Tibial nerve (tissue), 4 donors: ENCODE measurements around the gene MLYCD. TPM values are rescaled to one million over a fixed set of nuclear protein-coding genes. Genes with fewer than 3 reads are reported as not detected.

Source experiments
- DNase-seq, 2 donors: peaks; one replicate each; pipeline ENCODE4 v3.0.0-alpha.2; 2019; ENCODE audit warnings: low spot score in 2 of 2
- H3K27ac ChIP-seq, 4 donors: fragments of 200-600 bp; sonication (generic) in 3 of 4; one replicate each; pipeline ENCODE4 v1.5.1; 2017 to 2019; ENCODE audit warnings: mild to moderate bottlenecking in 1 of 4
- H3K27me3 ChIP-seq, 2 donors: fragments of 200-600 bp; sonication (generic) in 1 of 2; one replicate each; pipeline versions ENCODE4 v1.5.1 to v1.6.0; 2017 to 2019
- H3K36me3 ChIP-seq, 3 donors: fragments of 200-600 bp; sonication (generic); one replicate each; pipeline ENCODE4 v1.5.1; 2018 to 2019
- H3K4me1 ChIP-seq, 4 donors: fragments of 200-600 bp; sonication (generic) in 3 of 4; one replicate each; pipeline ENCODE4 v1.5.1; 2017 to 2019
- H3K4me3 ChIP-seq, 4 donors: fragments of 200-600 bp; sonication (generic) in 3 of 4; one replicate each; pipeline ENCODE4 v1.5.1; 2017 to 2019; ENCODE audit warnings: mild to moderate bottlenecking in 1 of 4, moderate library complexity in 1 of 4
- H3K9me3 ChIP-seq, 4 donors: fragments of 200-600 bp; sonication (generic) in 3 of 4; one replicate each; pipeline ENCODE4 v1.5.1; 2017 to 2019
- EP300 ChIP-seq, 2 donors: sonication (generic); formaldehyde crosslinking; IDR thresholded peaks; one replicate each; pipeline ENCODE4 v1.6.1; 2017; ENCODE audit warnings: antibody characterized with exemption in 2 of 2, mild to moderate bottlenecking in 1 of 2
- POLR2A ChIP-seq, 2 donors: fragments of 450-650 bp; IDR thresholded peaks; one replicate each; pipeline ENCODE4 v1.6.1; 2017; ENCODE audit warnings: antibody characterized with exemption in 2 of 2, mild to moderate bottlenecking in 2 of 2, moderate library complexity in 2 of 2
- WGBS, 2 donors: methylation state at CpG; one replicate each; pipeline ENCODE4 v1.1.5; 2018; 5-methylcytosine and 5-hydroxymethylcytosine counted together
- total RNA-seq, 4 donors: library from RNA; depleted of rRNA; stranded (reverse); fragments of >200 nt; gene quantifications; one replicate each; pipeline ENCODE4 v1.1.0, GENCODE V29; 2016
- TF ChIP-seq, protein P1 (sequence below), 5 experiments: fragments of 200-600 bp in 3 of 5; fragments of 450-650 bp in 2 of 5; sonication (generic) in 3 of 5; IDR thresholded peaks; one replicate each; pipeline ENCODE4 v1.5.1; 2016 to 2019; ENCODE audit warnings: antibody characterized with exemption in 5 of 5, mild to moderate bottlenecking in 3 of 5, moderate library complexity in 2 of 5

Gene MLYCD
- total RNA-seq, 4 donors from 2014 or later = 19.0 to 26.7 (median 23.0) TPM

DNA sequence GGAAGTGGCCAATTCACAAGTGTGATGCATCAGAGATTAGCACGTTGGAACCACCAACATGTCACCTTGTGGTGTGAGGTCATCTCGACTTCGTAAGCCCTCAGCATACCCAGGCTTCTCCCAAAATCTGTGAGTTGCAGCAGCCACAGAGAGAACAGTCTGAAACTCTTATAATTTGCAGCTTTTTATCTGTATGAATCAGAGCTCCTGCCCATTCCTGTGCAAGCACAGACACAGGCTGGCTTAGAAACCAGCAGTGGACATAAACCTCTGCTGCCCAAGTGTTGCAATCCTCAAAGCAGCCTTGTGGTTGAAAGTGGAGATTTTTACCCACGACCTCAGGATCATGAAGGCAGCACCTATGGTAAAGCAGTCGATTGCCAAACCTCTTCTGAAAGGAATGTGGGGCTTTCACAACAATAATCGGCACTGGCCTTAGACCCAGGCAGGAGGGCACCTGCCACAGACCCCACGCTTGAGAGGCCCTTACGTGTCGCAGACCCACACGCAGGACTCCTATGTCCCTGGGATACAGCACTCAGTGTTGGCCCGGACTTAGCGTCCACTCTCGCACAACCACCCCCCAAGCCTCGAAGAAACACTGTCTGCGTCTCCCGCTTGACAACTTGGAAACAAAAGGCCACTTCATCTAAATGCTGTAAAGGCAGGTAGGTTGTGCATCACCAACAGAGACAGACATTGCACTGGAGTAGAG is 29.6 kb downstream of the MLYCD start:
- no peak overlapping the region for H3K4me3 ChIP-seq
- peaks cover 0 to 9% (median 3%) of the 10 kb centered on the region in 4 donors for H3K4me1 ChIP-seq
- no peak for DNase-seq
- H3K27ac ChIP-seq = no peak overlapping the region
- H3K9me3 ChIP-seq = no peaks in the 10 kb centered on the region
- H3K36me3 ChIP-seq = peaks cover 0 to 59% (median 0%) of the 10 kb centered on the region in 3 donors
- no peaks in the 10 kb centered on the region for H3K27me3 ChIP-seq
- 82 to 85% methylated on average over 15 to 16 of the region's 16 CpGs for WGBS, 2 donors
- TF ChIP-seq POLR2A (IDR thresholded peaks at IDR 0.05) = no peak
- TF ChIP-seq, protein P1, sequence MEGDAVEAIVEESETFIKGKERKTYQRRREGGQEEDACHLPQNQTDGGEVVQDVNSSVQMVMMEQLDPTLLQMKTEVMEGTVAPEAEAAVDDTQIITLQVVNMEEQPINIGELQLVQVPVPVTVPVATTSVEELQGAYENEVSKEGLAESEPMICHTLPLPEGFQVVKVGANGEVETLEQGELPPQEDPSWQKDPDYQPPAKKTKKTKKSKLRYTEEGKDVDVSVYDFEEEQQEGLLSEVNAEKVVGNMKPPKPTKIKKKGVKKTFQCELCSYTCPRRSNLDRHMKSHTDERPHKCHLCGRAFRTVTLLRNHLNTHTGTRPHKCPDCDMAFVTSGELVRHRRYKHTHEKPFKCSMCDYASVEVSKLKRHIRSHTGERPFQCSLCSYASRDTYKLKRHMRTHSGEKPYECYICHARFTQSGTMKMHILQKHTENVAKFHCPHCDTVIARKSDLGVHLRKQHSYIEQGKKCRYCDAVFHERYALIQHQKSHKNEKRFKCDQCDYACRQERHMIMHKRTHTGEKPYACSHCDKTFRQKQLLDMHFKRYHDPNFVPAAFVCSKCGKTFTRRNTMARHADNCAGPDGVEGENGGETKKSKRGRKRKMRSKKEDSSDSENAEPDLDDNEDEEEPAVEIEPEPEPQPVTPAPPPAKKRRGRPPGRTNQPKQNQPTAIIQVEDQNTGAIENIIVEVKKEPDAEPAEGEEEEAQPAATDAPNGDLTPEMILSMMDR (IDR thresholded peaks at IDR 0.05) = no peak
- no peak for TF ChIP-seq EP300 (IDR thresholded peaks at IDR 0.05)

DNA sequence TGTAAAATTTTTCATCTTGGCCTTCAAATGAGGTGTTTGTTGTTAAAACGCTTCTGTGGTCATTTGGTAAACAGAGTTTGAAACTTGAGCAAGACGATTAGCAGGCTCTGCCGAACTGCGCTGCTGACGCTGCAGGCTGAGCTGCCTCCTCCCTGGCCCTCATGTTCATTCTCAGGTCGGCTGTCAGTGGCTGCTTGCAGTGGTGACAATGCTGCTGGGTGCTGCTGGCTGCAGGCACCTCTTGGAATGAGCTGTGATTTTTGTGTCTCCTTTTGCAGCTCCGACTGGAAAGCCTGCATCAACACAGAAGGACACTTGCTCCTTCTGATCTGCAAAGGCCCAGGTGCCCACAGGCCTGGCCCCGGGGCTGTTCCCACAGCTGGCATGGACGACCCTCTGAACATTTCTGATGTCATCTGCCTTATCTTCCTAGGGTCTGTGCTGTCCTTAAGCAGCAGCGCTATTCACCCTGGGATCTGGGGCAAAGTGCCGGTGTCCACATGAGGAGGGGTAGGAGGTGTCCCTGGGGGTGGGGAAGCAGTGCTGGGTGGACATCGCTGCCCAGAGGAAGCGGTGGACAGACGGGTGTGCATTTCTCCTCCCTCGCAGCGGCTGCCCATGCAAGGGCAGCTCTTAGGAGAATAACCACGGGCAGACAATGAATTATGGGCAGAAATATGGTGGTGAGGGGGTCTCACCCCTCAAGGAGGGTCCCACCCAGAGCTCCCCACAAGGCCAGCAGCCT is 31.1 kb downstream of the MLYCD start:
- WGBS, 2 donors = 74 to 79% methylated on average over 17 of the region's 17 CpGs
- Histone ChIP-seq H3K36me3 (peaks cover 0 to 49% (median 0%) of the 10 kb centered on the region in 3 donors), H3K27ac (no peak overlapping the region), H3K9me3 (no peaks in the 10 kb centered on the region), H3K4me3 (no peak overlapping the region), H3K27me3 (no peaks in the 10 kb centered on the region), H3K4me1 (peaks cover 0 to 9% (median 3%) of the 10 kb centered on the region in 4 donors)
- DNase-seq = no peak
- TF ChIP-seq, protein P1 (IDR thresholded peaks at IDR 0.05) = no peak
- TF ChIP-seq EP300 (IDR thresholded peaks at IDR 0.05) (no peak), POLR2A (IDR thresholded peaks at IDR 0.05) (no peak)

DNA sequence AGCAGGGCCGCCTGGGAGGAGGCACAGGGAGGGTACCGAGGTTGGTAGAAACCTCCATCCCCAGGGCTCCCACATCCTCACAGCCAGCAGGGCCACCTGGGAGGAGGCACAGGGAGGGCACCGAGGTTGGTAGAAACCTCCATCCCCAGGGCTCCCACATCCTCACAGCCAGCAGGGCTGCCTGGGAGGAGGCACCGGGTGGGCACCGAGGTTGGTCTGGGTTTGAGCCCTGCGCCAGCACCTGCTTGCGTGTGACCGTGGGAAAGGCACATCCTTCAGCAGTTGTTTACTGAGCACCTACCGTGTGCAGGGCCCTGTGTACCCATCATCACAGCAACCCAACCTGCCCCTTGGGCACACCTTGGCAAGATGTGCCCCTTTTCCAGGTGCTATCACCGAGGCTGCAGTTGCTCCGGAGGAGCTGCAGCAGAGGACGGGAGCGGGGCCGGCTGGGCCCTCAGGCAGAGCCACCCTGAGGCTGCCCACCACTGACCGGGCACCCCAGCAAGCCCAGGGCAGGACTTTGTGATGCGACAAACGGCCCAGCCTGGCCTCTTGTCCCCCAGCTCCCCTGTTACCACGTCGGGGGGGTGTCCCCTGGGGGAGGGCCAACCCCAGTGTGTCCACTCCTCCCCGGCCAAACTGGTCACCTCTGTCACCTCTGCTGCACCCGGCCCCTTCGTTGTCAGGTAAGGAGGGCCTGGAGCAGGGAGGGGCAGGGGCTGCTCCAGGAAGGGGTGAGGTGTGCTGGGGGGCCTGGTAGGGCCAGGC is 32.0 kb downstream of the MLYCD start:
- Histone ChIP-seq H3K4me1 (peaks cover 0 to 9% (median 3%) of the 10 kb centered on the region in 4 donors), H3K27ac (no peak overlapping the region), H3K36me3 (peaks cover 0 to 43% (median 0%) of the 10 kb centered on the region in 3 donors), H3K4me3 (no peak overlapping the region), H3K9me3 (no peaks in the 10 kb centered on the region), H3K27me3 (no peaks in the 10 kb centered on the region)
- no peak for DNase-seq
- TF ChIP-seq, protein P1 (IDR thresholded peaks at IDR 0.05) = no peak
- TF ChIP-seq EP300 (IDR thresholded peaks at IDR 0.05) = no peak
- TF ChIP-seq POLR2A (IDR thresholded peaks at IDR 0.05) = no peak
- 77 to 90% methylated on average over 14 to 16 of the region's 22 CpGs for WGBS, 2 donors

DNA sequence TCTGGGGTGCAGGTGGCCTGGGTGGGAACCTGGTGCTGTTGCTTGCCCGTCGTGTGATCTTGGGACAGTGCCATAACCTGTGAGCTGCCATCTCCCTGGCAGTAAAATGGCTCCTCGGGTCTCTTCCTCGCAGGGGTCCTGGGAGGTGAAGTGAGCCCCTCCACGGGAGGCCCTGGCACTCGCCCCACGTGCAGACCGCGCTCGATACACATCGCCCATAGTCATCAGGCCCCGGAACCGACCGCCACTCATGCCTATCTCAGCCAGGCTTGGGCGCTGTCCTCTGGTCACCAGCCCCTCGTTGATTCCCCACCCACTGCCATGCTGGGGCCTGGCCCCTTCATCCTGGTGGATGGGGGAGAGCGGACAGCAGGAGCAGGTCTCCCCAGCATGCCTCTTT is 32.6 kb downstream of the MLYCD start:
- Histone ChIP-seq H3K9me3 (no peaks in the 10 kb centered on the region), H3K4me1 (peaks cover 0 to 5% (median 0%) of the 10 kb centered on the region in 4 donors), H3K27me3 (no peaks in the 10 kb centered on the region), H3K27ac (no peak overlapping the region), H3K4me3 (no peak overlapping the region), H3K36me3 (peaks cover 0 to 43% (median 0%) of the 10 kb centered on the region in 3 donors)
- 80 to 86% methylated on average over 14 to 16 of the region's 17 CpGs for whole genome bisulfite sequencing, 2 donors
- DNase-seq = no peak
- TF ChIP-seq, protein P1 (IDR thresholded peaks at IDR 0.05) = no peak
- TF ChIP-seq POLR2A (IDR thresholded peaks at IDR 0.05) = no peak
- TF ChIP-seq EP300 (IDR thresholded peaks at IDR 0.05) = no peak
